Fibroblast of the aortic adventitia (primary cell): ENCODE data around the gene ZSCAN22. TPM values are rescaled to one million over a fixed set of nuclear protein-coding genes. Genes with fewer than 3 reads are reported as not detected.

Source experiments
- DNase-seq: peaks from one replicate; pipeline ENCODE4 v3.0.0-alpha.2; 2010; ENCODE audit warnings: low read depth
- H3K4me3 ChIP-seq: 2 replicates; pipeline ENCODE4 v1.5.1; 2011; ENCODE audit warnings: low read depth, mild to moderate bottlenecking, control low read depth, low read length, moderate library complexity
- CTCF ChIP-seq: IDR thresholded peaks from 2 replicates; pipeline ENCODE4 v1.5.1; 2011; ENCODE audit warnings: mild to moderate bottlenecking, low read length, control low read depth, inconsistent platforms; ENCODE audit not compliant: insufficient read depth
- total RNA-seq: library from RNA; depleted of rRNA; stranded (reverse); fragments of >200 nt; gene quantifications from 2 replicates; pipeline ENCODE4 v1.2.3, GENCODE V29; 2012; ENCODE audit warnings: low replicate concordance

The ZSCAN22 gene
- total RNA-seq, 1 donor = 4.1 TPM

GRCh38 chr19:58350871-58351557 lies 24.2 kb downstream of the ZSCAN22 start:
- no peak for TF ChIP-seq CTCF
- H3K4me3 ChIP-seq = no peak overlapping the region
- DNase-seq = no peak

GRCh38 chr19:58351558-58351878 lies 24.7 kb downstream of the ZSCAN22 start:
- no peak for DNase-seq
- no peak for TF ChIP-seq CTCF
- H3K4me3 ChIP-seq = no peak overlapping the region

- no peak overlapping the region for H3K4me3 ChIP-seq
- DNase-seq = no peak
- TF ChIP-seq CTCF = no peak
Observed at GRCh38 chr19:58351990-58352755, 25.4 kb downstream of the ZSCAN22 start.

- no peak for DNase-seq
- no peak for TF ChIP-seq CTCF
- no peak within 1 kb of the TSS for H3K4me3 ChIP-seq
Observed at GRCh38 chr19:58352760-58353671, 26.2 kb downstream of the ZSCAN22 start, which contains the start of gene A1BG. A1BG (minus strand) TSS chr19:58353492; CDS start chr19:58353437, 55 bp downstream.

GRCh38 chr19:58353717-58354477 lies 27.1 kb downstream of the ZSCAN22 start:
- H3K4me3 ChIP-seq = no peak overlapping the region
- DNase-seq = no peak
- no peak for TF ChIP-seq CTCF

GRCh38 chr19:58354478-58355030 lies 27.8 kb downstream of the ZSCAN22 start:
- no peak for TF ChIP-seq CTCF
- DNase-seq = no peak
- no peak overlapping the region for H3K4me3 ChIP-seq
